ENCODE results near the gene ADAMTSL3.

The ADAMTSL3 gene

GRCh38 chr15:83643201-83643600, 10.7 kb upstream of the ADAMTSL3 start:
- no peak overlapping the region for H3K4me3 ChIP-seq (ENCODE audit: low read depth, low read length)
- no peak for DNase-seq (ENCODE audit: low read depth)
- TF ChIP-seq CTCF (IDR thresholded peaks at IDR 0.05; ENCODE audit: insufficient read depth, low read depth, low read length, missing control alignments) = no peak

- DNase-seq (ENCODE audit: low read depth) = no peak
- TF ChIP-seq CTCF (IDR thresholded peaks at IDR 0.05; ENCODE audit: insufficient read depth, low read depth, low read length, missing control alignments) = no peak
- no peak overlapping the region for H3K4me3 ChIP-seq (ENCODE audit: low read depth, low read length)
Observed at GRCh38 chr15:83644439-83644838, 9.5 kb upstream of the ADAMTSL3 start.

GRCh38 chr15:83650831-83651230, 3.1 kb upstream of the ADAMTSL3 start:
- no peak for TF ChIP-seq CTCF (IDR thresholded peaks at IDR 0.05; ENCODE audit: insufficient read depth, low read depth, low read length, missing control alignments)
- no peak for DNase-seq (ENCODE audit: low read depth)
- H3K4me3 ChIP-seq (ENCODE audit: low read depth, low read length) = no peak overlapping the region

GRCh38 chr15:83651541-83651940, 2.4 kb upstream of the ADAMTSL3 start:
- no peak for DNase-seq (ENCODE audit: low read depth)

GRCh38 chr15:83652626-83653204, 1.2 kb upstream of the ADAMTSL3 start:
- no peak overlapping the region for H3K4me3 ChIP-seq (ENCODE audit: low read depth, low read length)
- no peak for TF ChIP-seq CTCF (IDR thresholded peaks at IDR 0.05; ENCODE audit: insufficient read depth, low read depth, low read length, missing control alignments)
- DNase-seq (ENCODE audit: low read depth) = no peak

More at GRCh38 chr15:83651541-83651940, 2.4 kb upstream of the ADAMTSL3 start:
- no peak for TF ChIP-seq CTCF (IDR thresholded peaks at IDR 0.05; ENCODE audit: insufficient read depth, low read depth, low read length, missing control alignments)
- H3K4me3 ChIP-seq (ENCODE audit: low read depth, low read length) = no peak overlapping the region

- no peak for DNase-seq (ENCODE audit: low read depth)
- TF ChIP-seq CTCF (IDR thresholded peaks at IDR 0.05; ENCODE audit: insufficient read depth, low read depth, low read length, missing control alignments) = no peak
- H3K4me3 ChIP-seq (ENCODE audit: low read depth, low read length) = no peak overlapping the region
Observed at GRCh38 chr15:83653288-83653638, 660 bp upstream of the ADAMTSL3 start.
